ENCODE results near the gene MPDU1. TPM values are rescaled to one million over a fixed set of nuclear protein-coding genes. Genes with fewer than 3 reads are reported as not detected.
A peak's percentile ranks its signal among the peaks of the same experiment; 100 is the strongest.

Gene MPDU1
- total RNA-seq, 1 experiment from 2014 or later, result 149 TPM

GRCh38 chr17:7541074-7541621, 42.5 kb upstream of the MPDU1 start:
- intact Hi-C loops (cut with micrococcal nuclease; ENCODE audit: unreplicated experiment), result no loop called here
- BruUV-seq (replicated peaks), result no TSS peak
- no peaks in the 10 kb centered on the region for H3K36me3 ChIP-seq (ENCODE audit: insufficient read depth, low read length, poor library complexity, severe bottlenecking)
- DNase-seq (ENCODE audit: low spot score), result no peak
- POLR2A ChIA-PET (ENCODE audit: low non-redundant PET), result interaction anchor here (0.6 to 0.7 kb wide), 2 partner anchors 192 to 323 kb away, joined by 3 read pairs; no protein-coding TSS in a partner anchor
- CTCF ChIA-PET, result no interaction called here
- H3K4me1 ChIP-seq (ENCODE audit: insufficient read depth, low read length, poor library complexity, severe bottlenecking), result no peaks in the 10 kb centered on the region
- no peak overlapping the region for H3K27ac ChIP-seq (ENCODE audit: low read depth, low read length, poor library complexity, severe bottlenecking)
- peaks cover 10% of the 10 kb centered on the region for H3K9me3 ChIP-seq (ENCODE audit: low read depth, low read length, poor library complexity, severe bottlenecking)
- no peak for TF ChIP-seq CTCF (conservative IDR thresholded peaks at IDR 0.05; ENCODE audit: low read depth, low read length)
- TF ChIP-seq EZH2 (IDR thresholded peaks at IDR 0.05; ENCODE audit: borderline replicate concordance, low read depth, low read length, poor library complexity, severe bottlenecking), result no peak
- H3K4me3 ChIP-seq (ENCODE audit: low read depth, low read length, poor library complexity, severe bottlenecking), result no peak overlapping the region
- no peaks in the 10 kb centered on the region for H3K27me3 ChIP-seq (replicated peaks; ENCODE audit: insufficient read depth, low read depth, low read length, poor library complexity)

- Histone ChIP-seq H3K36me3 (ENCODE audit: insufficient read depth, low read length, poor library complexity, severe bottlenecking) (no peaks in the 10 kb centered on the region), H3K9me3 (ENCODE audit: low read depth, low read length, poor library complexity, severe bottlenecking) (no peaks in the 10 kb centered on the region), H3K4me1 (ENCODE audit: insufficient read depth, low read length, poor library complexity, severe bottlenecking) (no peaks in the 10 kb centered on the region), H3K27ac (ENCODE audit: low read depth, low read length, poor library complexity, severe bottlenecking) (no peak overlapping the region), H3K27me3 (replicated peaks; ENCODE audit: insufficient read depth, low read depth, low read length, poor library complexity) (no peaks in the 10 kb centered on the region), H3K4me3 (ENCODE audit: low read depth, low read length, poor library complexity, severe bottlenecking) (no peak overlapping the region)
- BruUV-seq (replicated peaks), result no TSS peak
- TF ChIP-seq CTCF (conservative IDR thresholded peaks at IDR 0.05; ENCODE audit: low read depth, low read length) (no peak), EZH2 (IDR thresholded peaks at IDR 0.05; ENCODE audit: borderline replicate concordance, low read depth, low read length, poor library complexity, severe bottlenecking) (no peak)
- no peak for DNase-seq (ENCODE audit: low spot score)
- ChIA-PET POLR2A (ENCODE audit: low non-redundant PET) (interaction anchor here (0.7 kb wide), 1 partner anchor 20 kb away, joined by 14 read pairs; no protein-coding TSS in a partner anchor), CTCF (no interaction called here)
- intact Hi-C loops (cut with micrococcal nuclease; ENCODE audit: unreplicated experiment), result no loop called here
Measured at GRCh38 chr17:7544911-7545310, 38.7 kb upstream of the MPDU1 start.

- Histone ChIP-seq H3K4me1 (ENCODE audit: insufficient read depth, low read length, poor library complexity, severe bottlenecking) (no peaks in the 10 kb centered on the region), H3K36me3 (ENCODE audit: insufficient read depth, low read length, poor library complexity, severe bottlenecking) (no peaks in the 10 kb centered on the region), H3K4me3 (ENCODE audit: low read depth, low read length, poor library complexity, severe bottlenecking) (peak within 1 kb of the TSS; percentile 53), H3K27ac (ENCODE audit: low read depth, low read length, poor library complexity, severe bottlenecking) (peak within 1 kb of the TSS; percentile 30), H3K9me3 (ENCODE audit: low read depth, low read length, poor library complexity, severe bottlenecking) (no peaks in the 10 kb centered on the region), H3K27me3 (replicated peaks; ENCODE audit: insufficient read depth, low read depth, low read length, poor library complexity) (no peaks in the 10 kb centered on the region)
- DNase-seq (ENCODE audit: low spot score), result no peak
- intact Hi-C loops (cut with micrococcal nuclease; ENCODE audit: unreplicated experiment), result no loop called here
- TF ChIP-seq CTCF (conservative IDR thresholded peaks at IDR 0.05; ENCODE audit: low read depth, low read length) (no peak), EZH2 (IDR thresholded peaks at IDR 0.05; ENCODE audit: borderline replicate concordance, low read depth, low read length, poor library complexity, severe bottlenecking) (no peak)
- no TSS peak for BruUV-seq (replicated peaks)
- CTCF ChIA-PET, result interaction anchor here (0.6 to 1.2 kb wide), 2 partner anchors 9 to 12 kb away, joined by 3 to 9 read pairs; no protein-coding TSS in a partner anchor
- POLR2A ChIA-PET (ENCODE audit: low non-redundant PET), result interaction anchor here (0.5 kb wide), 1 partner anchor 28 kb away, joined by 3 read pairs; no protein-coding TSS in a partner anchor
Measured at GRCh38 chr17:7548585-7549400, 34.9 kb upstream of the MPDU1 start, which contains the start of gene TNFSF12. TNFSF12 (plus strand) TSS chr17:7549058; CDS start chr17:7549154, 96 bp downstream.
